Caco-2 (cell line): ENCODE data around the gene GLIS1. TPM values are rescaled to one million over a fixed set of nuclear protein-coding genes. Genes with fewer than 3 reads are reported as not detected.

Source experiments
- BruUV-seq: library from RNA; stranded (reverse); fragments of 400-500 nt; replicated peaks from 2 replicates; lab custom pipeline; 2021; lab: Mats Ljungman, UMichigan
- CTCF ChIA-PET: fragments of 300-600 bp; sonication (Branson Sonifier 250); formaldehyde crosslinking; loops from one replicate; lab custom pipeline; 2022; ENCODE audit warnings: antibody characterized with exemption; lab: Charles Lee
- POLR2A ChIA-PET: fragments of 300-600 bp; sonication (Branson Sonifier 250); formaldehyde crosslinking; loops from one replicate; lab custom pipeline; 2022; ENCODE audit warnings: antibody characterized with exemption; lab: Charles Lee
- DNase-seq, 2 experiments: peaks; one replicate each; pipeline versions ENCODE4 v3.0.0 to v3.0.0-alpha.2; 2020 to 2022
- H3K27me3 ChIP-seq: replicated peaks from 2 replicates; pipeline ENCODE4 v1.6.0; 2011; ENCODE audit warnings: low read length; ENCODE audit not compliant: control insufficient read depth, insufficient read depth
- H3K36me3 ChIP-seq: 2 replicates; pipeline ENCODE4 v1.5.1; 2011; ENCODE audit warnings: low read length; ENCODE audit not compliant: control insufficient read depth, insufficient read depth
- H3K4me1 ChIP-seq: fragments of 250-450 bp; sonication (Bioruptor Pico); 2 replicates; pipeline ENCODE4 v1.5.1; 2020; ENCODE audit warnings: mild to moderate bottlenecking
- H3K4me3 ChIP-seq: 2 replicates; pipeline ENCODE4 v1.5.1; 2011; ENCODE audit warnings: low read depth, mild to moderate bottlenecking, control low read depth, low read length
- H3K9me3 ChIP-seq: fragments of 250-450 bp; sonication (Bioruptor Pico); 2 replicates; pipeline ENCODE4 v1.5.1; 2020; ENCODE audit warnings: mild to moderate bottlenecking, moderate library complexity
- H3K27ac Mint-ChIP-seq: one replicate; pipeline ENCODE4 v1.8.0; 2022; ENCODE audit warnings: mixed read lengths; ENCODE audit not compliant: unreplicated experiment
- H3K27me3 Mint-ChIP-seq: one replicate; pipeline ENCODE4 v1.8.0; 2022; ENCODE audit warnings: mixed read lengths; ENCODE audit not compliant: insufficient read depth, unreplicated experiment
- H3K36me3 Mint-ChIP-seq: one replicate; pipeline ENCODE4 v1.8.0; 2022; ENCODE audit warnings: mild to moderate bottlenecking, mixed read lengths; ENCODE audit not compliant: insufficient read depth, unreplicated experiment
- H3K4me1 Mint-ChIP-seq: one replicate; pipeline ENCODE4 v1.8.0; 2022; ENCODE audit warnings: low read depth, mixed read lengths; ENCODE audit not compliant: unreplicated experiment
- H3K4me3 Mint-ChIP-seq: one replicate; pipeline ENCODE4 v1.8.0; 2022; ENCODE audit warnings: mild to moderate bottlenecking, moderate library complexity, mixed read lengths; ENCODE audit not compliant: unreplicated experiment
- H3K9me3 Mint-ChIP-seq: one replicate; pipeline ENCODE4 v1.8.0; 2022; ENCODE audit warnings: mixed read lengths; ENCODE audit not compliant: unreplicated experiment
- CTCF ChIP-seq, 2 experiments: fragments of 200-600 bp in 1 of 2; IDR thresholded peaks; 1 replicate in 1 of 2; 2 replicates in 1 of 2; pipeline versions ENCODE4 v1.5.1 to v1.8.0; 2011 to 2022; ENCODE audit warnings: antibody characterized with exemption in 1 of 2, control low read depth in 1 of 2, inconsistent platforms in 1 of 2, low read depth in 1 of 2, low read length in 1 of 2, mild to moderate bottlenecking in 1 of 2, moderate library complexity in 1 of 2; ENCODE audit not compliant: insufficient read depth in 1 of 2, severe bottlenecking in 1 of 2, unreplicated experiment in 1 of 2
- intact Hi-C: fragments of 100-400 bp; cut with micrococcal nuclease; formaldehyde crosslinking; loops from one replicate; pipeline ENCODE4 v1.10.0; 2022; ENCODE audit not compliant: unreplicated experiment
- total RNA-seq: library from RNA; stranded (reverse); gene quantifications from 2 replicates; pipeline ENCODE4 v1.2.3, GENCODE V29; 2022

Gene GLIS1
- total RNA-seq, 1 experiment from 2014 or later: not detected

- no peak overlapping the region for H3K4me3 Mint-ChIP-seq
- no peaks in the 10 kb centered on the region for H3K27me3 ChIP-seq
- no peak overlapping the region for H3K4me3 ChIP-seq
- peaks cover 5% of the 10 kb centered on the region for H3K27me3 Mint-ChIP-seq
- no peak for DNase-seq
- intact Hi-C loops: no loop called here
- no peaks in the 10 kb centered on the region for H3K4me1 Mint-ChIP-seq
- H3K9me3 Mint-ChIP-seq: no peaks in the 10 kb centered on the region
- H3K9me3 ChIP-seq: no peaks in the 10 kb centered on the region
- BruUV-seq: no TSS peak
- no peaks in the 10 kb centered on the region for H3K36me3 ChIP-seq
- no peak for TF ChIP-seq CTCF (IDR thresholded peaks at IDR 0.05; ENCODE audit: insufficient read depth in 1 of 2, low read depth in 1 of 2, low read length in 1 of 2, severe bottlenecking in 1 of 2, unreplicated experiment in 1 of 2)
- POLR2A ChIA-PET: no interaction called here
- no peaks in the 10 kb centered on the region for H3K4me1 ChIP-seq
- H3K27ac Mint-ChIP-seq: no peak overlapping the region
- no peaks in the 10 kb centered on the region for H3K36me3 Mint-ChIP-seq
- CTCF ChIA-PET: no interaction called here
These were observed 17.9 kb downstream of the GLIS1 start for GRCh38 chr1:53721088-53721487.

GRCh38 chr1:53719469-53719868, 19.5 kb downstream of the GLIS1 start:
- CTCF ChIA-PET: interaction anchor here (0.7 kb wide), 1 partner anchor 757 kb away, joined by 3 read pairs; no protein-coding TSS in a partner anchor

GRCh38 chr1:53718443-53718842, 20.5 kb downstream of the GLIS1 start:
- POLR2A ChIA-PET: no interaction called here
- Mint-ChIP-seq H3K4me1 (no peaks in the 10 kb centered on the region), H3K4me3 (no peak overlapping the region), H3K27ac (no peak overlapping the region), H3K27me3 (peaks cover 5% of the 10 kb centered on the region), H3K9me3 (no peaks in the 10 kb centered on the region), H3K36me3 (no peaks in the 10 kb centered on the region)
- Histone ChIP-seq H3K4me1 (no peaks in the 10 kb centered on the region), H3K4me3 (no peak overlapping the region), H3K27me3 (no peaks in the 10 kb centered on the region), H3K36me3 (no peaks in the 10 kb centered on the region), H3K9me3 (no peaks in the 10 kb centered on the region)
- no TSS peak for BruUV-seq
- CTCF ChIA-PET: interaction anchor here (0.6 kb wide), 1 partner anchor 32 kb away, joined by 3 read pairs; no protein-coding TSS in a partner anchor
- no peak for TF ChIP-seq CTCF (IDR thresholded peaks at IDR 0.05; ENCODE audit: insufficient read depth in 1 of 2, low read depth in 1 of 2, low read length in 1 of 2, severe bottlenecking in 1 of 2, unreplicated experiment in 1 of 2)
- no peak for DNase-seq
- intact Hi-C loops: no loop called here

More at GRCh38 chr1:53719469-53719868, 19.5 kb downstream of the GLIS1 start:
- Histone ChIP-seq H3K4me1 (no peaks in the 10 kb centered on the region), H3K9me3 (no peaks in the 10 kb centered on the region), H3K4me3 (no peak overlapping the region), H3K36me3 (no peaks in the 10 kb centered on the region), H3K27me3 (no peaks in the 10 kb centered on the region)
- DNase-seq: no peak
- Mint-ChIP-seq H3K27ac (no peak overlapping the region), H3K36me3 (no peaks in the 10 kb centered on the region), H3K4me1 (no peaks in the 10 kb centered on the region), H3K4me3 (no peak overlapping the region), H3K9me3 (no peaks in the 10 kb centered on the region), H3K27me3 (peaks cover 5% of the 10 kb centered on the region)
- POLR2A ChIA-PET: no interaction called here
- no peak for TF ChIP-seq CTCF (IDR thresholded peaks at IDR 0.05; ENCODE audit: insufficient read depth in 1 of 2, low read depth in 1 of 2, low read length in 1 of 2, severe bottlenecking in 1 of 2, unreplicated experiment in 1 of 2)
- intact Hi-C loops: no loop called here
- no TSS peak for BruUV-seq
